PC-9 (cell line): ENCODE measurements around the gene ECM2. TPM values are rescaled to one million over a fixed set of nuclear protein-coding genes. Genes with fewer than 3 reads are reported as not detected.

ENCODE experiments used
- BruUV-seq: library from RNA; stranded (reverse); fragments of 400-500 nt; replicated peaks from 2 replicates; lab custom pipeline; 2021; lab: Mats Ljungman, UMichigan
- CTCF ChIA-PET: fragments of 300-600 bp; sonication (Branson Sonifier 250); formaldehyde crosslinking; loops from one replicate; lab custom pipeline; 2022; ENCODE audit warnings: antibody characterized with exemption; lab: Charles Lee
- POLR2A ChIA-PET: fragments of 300-600 bp; sonication (Branson Sonifier 250); formaldehyde crosslinking; loops from one replicate; lab custom pipeline; 2022; ENCODE audit warnings: antibody characterized with exemption; ENCODE audit not compliant: unreplicated experiment; lab: Charles Lee
- DNase-seq, 2 experiments: peaks; one replicate each; pipeline versions ENCODE4 v3.0.0 to v3.0.0-alpha.2; 2015 to 2022; ENCODE audit warnings: mixed read lengths in 1 of 2
- H2AFZ ChIP-seq: fragments of 200-600 bp; sonication (generic); 2 replicates; pipeline ENCODE4 v1.8.1; 2017; ENCODE audit warnings: antibody characterized with exemption
- H3F3A ChIP-seq: fragments of 200-600 bp; sonication (generic); 2 replicates; pipeline ENCODE4 v1.8.1; 2017; ENCODE audit warnings: antibody characterized with exemption, mild to moderate bottlenecking, low read depth; ENCODE audit not compliant: insufficient read depth
- H3K27ac ChIP-seq: fragments of 200-600 bp; sonication (generic); 2 replicates; pipeline ENCODE4 v1.6.1; 2016; ENCODE audit warnings: mixed run types
- H3K27me3 ChIP-seq: fragments of 200-600 bp; sonication (generic); 2 replicates; pipeline ENCODE4 v1.6.1; 2016; ENCODE audit warnings: low read depth, mixed run types; ENCODE audit not compliant: insufficient read depth
- H3K36me3 ChIP-seq: fragments of 200-600 bp; sonication (generic); 2 replicates; pipeline ENCODE4 v1.6.1; 2016; ENCODE audit warnings: low read depth, mixed run types
- H3K4me1 ChIP-seq: fragments of 200-600 bp; sonication (generic); replicated peaks from 2 replicates; pipeline ENCODE4 v1.6.1; 2016; ENCODE audit warnings: mixed run types; ENCODE audit not compliant: insufficient read depth
- H3K4me2 ChIP-seq: fragments of 200-600 bp; sonication (generic); 2 replicates; pipeline ENCODE4 v1.6.1; 2017; ENCODE audit warnings: mixed run types
- H3K4me3 ChIP-seq: fragments of 200-600 bp; sonication (generic); 2 replicates; pipeline ENCODE4 v1.6.1; 2016; ENCODE audit warnings: mixed run types
- H3K79me2 ChIP-seq: fragments of 200-600 bp; sonication (generic); 2 replicates; pipeline ENCODE4 v1.6.1; 2017; ENCODE audit warnings: low read depth, mixed run types
- H3K9me2 ChIP-seq: fragments of 200-600 bp; sonication (generic); 2 replicates; pipeline ENCODE4 v1.8.1; 2017; ENCODE audit warnings: mild to moderate bottlenecking; ENCODE audit not compliant: insufficient read depth
- H3K9me3 ChIP-seq: fragments of 200-600 bp; sonication (generic); 2 replicates; pipeline ENCODE4 v1.8.1; 2016; ENCODE audit warnings: low read depth; ENCODE audit not compliant: insufficient read depth
- H4K20me1 ChIP-seq: fragments of 200-600 bp; sonication (generic); 2 replicates; pipeline ENCODE4 v1.8.1; 2017; ENCODE audit not compliant: insufficient read depth
- CTCF ChIP-seq: fragments of 200-600 bp; sonication (generic); conservative IDR thresholded peaks from 2 replicates; pipeline ENCODE4 v1.6.1; 2017; ENCODE audit warnings: mixed run types, antibody characterized with exemption, mild to moderate bottlenecking, moderate library complexity
- EZH2 ChIP-seq: fragments of 200-600 bp; sonication (generic); IDR thresholded peaks from 2 replicates; pipeline ENCODE4 v1.8.0; 2017; ENCODE audit warnings: antibody characterized with exemption, low read depth
- intact Hi-C: fragments of 100-400 bp; cut with micrococcal nuclease; formaldehyde crosslinking; loops from one replicate; pipeline ENCODE4 v1.10.0; 2022; ENCODE audit not compliant: unreplicated experiment
- total RNA-seq: library from RNA; stranded (reverse); gene quantifications from 2 replicates; pipeline ENCODE4 v1.2.3, GENCODE V29; 2021

The ECM2 gene
- total RNA-seq, 1 experiment from 2014 or later: 3.1 TPM

- Histone ChIP-seq H3F3A (no peaks in the 10 kb centered on the region), H3K79me2 (no peaks in the 10 kb centered on the region), H3K4me3 (no peak overlapping the region), H3K4me2 (no peak overlapping the region), H2AFZ (no peak overlapping the region), H3K9me3 (no peaks in the 10 kb centered on the region), H3K36me3 (no peaks in the 10 kb centered on the region), H3K27me3 (no peaks in the 10 kb centered on the region), H3K27ac (no peak overlapping the region), H4K20me1 (no peaks in the 10 kb centered on the region), H3K9me2 (no peaks in the 10 kb centered on the region), H3K4me1 (peaks cover 3% of the 10 kb centered on the region; the same call in 1 of the 2 replicates)
- ChIA-PET POLR2A (no interaction called here), CTCF (interaction anchor here (0.7 kb wide), 1 partner anchor 425 kb away, joined by 3 read pairs; no protein-coding TSS in a partner anchor)
- intact Hi-C loops: no loop called here
- no peak for DNase-seq
- TF ChIP-seq CTCF (no peak), EZH2 (no peak)
- BruUV-seq: no TSS peak
Observed at GRCh38 chr9:92564982-92565381, 29.2 kb upstream of the ECM2 start.

GRCh38 chr9:92564504-92564903 lies 28.7 kb upstream of the ECM2 start:
- Histone ChIP-seq H3K36me3 (no peaks in the 10 kb centered on the region), H3F3A (no peaks in the 10 kb centered on the region), H3K4me1 (peaks cover 3% of the 10 kb centered on the region; the same call in 1 of the 2 replicates), H2AFZ (no peak overlapping the region), H3K79me2 (no peaks in the 10 kb centered on the region), H3K27ac (no peak overlapping the region), H3K9me2 (no peaks in the 10 kb centered on the region), H3K4me2 (no peak overlapping the region), H4K20me1 (no peaks in the 10 kb centered on the region), H3K9me3 (no peaks in the 10 kb centered on the region), H3K27me3 (no peaks in the 10 kb centered on the region), H3K4me3 (no peak overlapping the region)
- no peak for DNase-seq
- TF ChIP-seq EZH2 (no peak), CTCF (no peak)
- ChIA-PET POLR2A (no interaction called here), CTCF (interaction anchor here (0.7 kb wide), 1 partner anchor 425 kb away, joined by 3 read pairs; no protein-coding TSS in a partner anchor)
- intact Hi-C loops: no loop called here
- BruUV-seq: no TSS peak

GRCh38 chr9:92563116-92564100 lies 27.6 kb upstream of the ECM2 start:
- no peaks in the 10 kb centered on the region for H3K27me3 ChIP-seq
- ChIA-PET POLR2A (no interaction called here), CTCF (no interaction called here)
- no peaks in the 10 kb centered on the region for H3K36me3 ChIP-seq
- TF ChIP-seq EZH2: no peak
- TF ChIP-seq CTCF: no peak
- H2AFZ ChIP-seq: no peak overlapping the region
- peaks cover 3% of the 10 kb centered on the region; the same call in 1 of the 2 replicates for H3K4me1 ChIP-seq
- no peak overlapping the region for H3K4me2 ChIP-seq
- no peaks in the 10 kb centered on the region for H3K79me2 ChIP-seq
- BruUV-seq: no TSS peak
- no peaks in the 10 kb centered on the region for H3F3A ChIP-seq
- no peaks in the 10 kb centered on the region for H4K20me1 ChIP-seq
- H3K9me3 ChIP-seq: no peaks in the 10 kb centered on the region
- no peaks in the 10 kb centered on the region for H3K9me2 ChIP-seq
- intact Hi-C loops: no loop called here
- H3K27ac ChIP-seq: no peak overlapping the region
- H3K4me3 ChIP-seq: no peak overlapping the region
- no peak for DNase-seq
